Right lobe of liver (tissue), 6 donors: Measurements from ENCODE around the gene AGTR2. TPM values are rescaled to one million over a fixed set of nuclear protein-coding genes. Genes with fewer than 3 reads are reported as not detected.
A peak's percentile ranks its signal among the peaks of the same experiment; 100 is the strongest.
"Not testable (repeated sequence)": the region's sequence is repeated elsewhere in the genome, so short reads cannot be mapped to it uniquely, and the experiment has no call there.

Experiments
- ATAC-seq, 4 donors: fragments of 200-7000 bp; cut with Tn5 transposase; one replicate each; pipeline ENCODE4 v1.9.1; 2020; ENCODE audit warnings: mild to moderate bottlenecking in 4 of 4, moderate library complexity in 4 of 4
- DNase-seq, 3 donors: peaks; one replicate each; pipeline ENCODE4 v3.0.0-alpha.2; 2020
- H3K27ac ChIP-seq, 3 donors: fragments of 200-600 bp; one replicate each; pipeline ENCODE4 v1.8.0; 2022
- H3K27me3 ChIP-seq, 2 donors: fragments of 200-600 bp; one replicate each; pipeline ENCODE4 v1.8.0; 2022
- H3K36me3 ChIP-seq, 4 donors: fragments of 200-600 bp; sonication (generic) in 1 of 4; one replicate each; pipeline versions ENCODE4 v1.5.1 to v1.8.0; 2017 to 2022; ENCODE audit warnings: control low read depth in 1 of 4
- H3K4me1 ChIP-seq, 4 donors: fragments of 200-600 bp; sonication (generic) in 1 of 4; one replicate each; pipeline versions ENCODE4 v1.5.1 to v1.8.0; 2017 to 2022; ENCODE audit warnings: control low read depth in 1 of 4
- H3K4me3 ChIP-seq, 3 donors: fragments of 200-600 bp; one replicate each; pipeline ENCODE4 v1.8.0; 2022
- H3K9me3 ChIP-seq, 4 donors: fragments of 200-600 bp; sonication (generic) in 1 of 4; one replicate each; pipeline versions ENCODE4 v1.5.1 to v1.8.0; 2017 to 2022; ENCODE audit warnings: control low read depth in 1 of 4
- CTCF ChIP-seq, 4 donors: fragments of 200-600 bp in 3 of 4; fragments of 450-650 bp in 1 of 4; IDR thresholded peaks; one replicate each; pipeline versions ENCODE4 v1.5.1 to v1.8.0; 2016 to 2022; ENCODE audit warnings: antibody characterized with exemption in 4 of 4, mild to moderate bottlenecking in 2 of 4
- POLR2A ChIP-seq: fragments of 450-650 bp; IDR thresholded peaks from one replicate; pipeline ENCODE4 v1.6.1; 2017; ENCODE audit warnings: antibody characterized with exemption, mild to moderate bottlenecking
- WGBS: methylation state at CpG from one replicate; pipeline ENCODE4 v1.1.6; 2018; ENCODE audit warnings: low coverage, low lambda C conversion rate; ENCODE audit not compliant: insufficient coverage; ENCODE audit errors: missing lambda C conversion rate; 5-methylcytosine and 5-hydroxymethylcytosine counted together
- intact Hi-C, 2 donors: fragments of 100-400 bp; cut with DNase I; formaldehyde crosslinking; loops; one replicate each; pipeline versions ENCODE4 v1.11.2 to v1.14.1; 2022
- long read RNA-seq: library from polyadenylated mRNA; unstranded; transcript quantifications from one replicate; pipeline ENCODE4 v2.0.0, GENCODE V29; 2019
- total RNA-seq, 6 experiments: library from RNA; depleted of rRNA in 2 of 6; stranded (reverse); fragments of >200 nt in 2 of 6; fragmentation: NEBNext Ultra II Directional in 3 of 6; extraction: Animal tissue kit (Norgen Biotek cat#: 25700) in 3 of 6; gene quantifications; one replicate each; pipeline versions ENCODE4 v1.1.0 to v1.2.4, GENCODE V29; 2016 to 2023
- donor health status: DM: no; HTN: yes; CAD: no.
- donor health status: DM: no; HTN: no; CAD: no.
- donor health status: DM: no; HTN: no; CAD: no.
- donor health status: DM: no; HTN: yes; CAD: no.
- donor health status: DM: no; HTN: yes; CAD: no.

Gene AGTR2
- not detected for total RNA-seq
- long read RNA-seq, result 0 reads

- no peaks in the 10 kb centered on the region for H3K27me3 ChIP-seq
- H3K4me3 ChIP-seq, result no peak within 1 kb of the TSS
- H3K9me3 ChIP-seq, result no peaks in the 10 kb centered on the region
- H3K27ac ChIP-seq, result no peak within 1 kb of the TSS
- ATAC-seq, result no peak
- WGBS, result 34% methylated on average over 3 of the region's 3 CpGs
- DNase-seq, result no peak
- H3K4me1 ChIP-seq, result no peaks in the 10 kb centered on the region
- TF ChIP-seq POLR2A (no peak), CTCF (IDR thresholded peaks at IDR 0.05) (no peak)
- no peaks in the 10 kb centered on the region for H3K36me3 ChIP-seq
- intact Hi-C loops, result no loop called here
These were observed at the start of gene AGTR2 for GRCh38 chrX:116170511-116170910. Gene AGTR2, plus strand, starts transcription at chrX:116170744. Its CDS starts 1,537 bp downstream, at chrX:116172281.

GRCh38 chrX:116135277-116135676 is 35.3 kb upstream of the AGTR2 start:
- ATAC-seq, result peak in 1 of 4 donors; percentile 69
- Histone ChIP-seq H3K27ac (no peak overlapping the region), H3K9me3 (no peaks in the 10 kb centered on the region), H3K4me3 (no peak overlapping the region), H3K27me3 (no peaks in the 10 kb centered on the region), H3K4me1 (no peaks in the 10 kb centered on the region), H3K36me3 (no peaks in the 10 kb centered on the region)
- no peak for TF ChIP-seq CTCF (IDR thresholded peaks at IDR 0.05)
- no peak for DNase-seq
- 38% methylated on average over 1 of the region's 1 CpG for WGBS
- intact Hi-C loops, result no loop called here

GRCh38 chrX:116141270-116141669 is 29.3 kb upstream of the AGTR2 start:
- H3K4me3 ChIP-seq, ATAC-seq, H3K36me3 ChIP-seq, H3K27me3 ChIP-seq, intact Hi-C loops, H3K27ac ChIP-seq, H3K9me3 ChIP-seq, H3K4me1 ChIP-seq: not testable (repeated sequence)
- peak in 1 of 3 donors; percentile 15 for DNase-seq
- no CpG with 5 or more reads among the region's 1 CpG for WGBS

- no peak for ATAC-seq
- Histone ChIP-seq H3K36me3 (no peaks in the 10 kb centered on the region), H3K27ac (no peak overlapping the region), H3K9me3 (no peaks in the 10 kb centered on the region), H3K4me1 (no peaks in the 10 kb centered on the region), H3K27me3 (no peaks in the 10 kb centered on the region), H3K4me3 (no peak overlapping the region)
- intact Hi-C loops, result no loop called here
- DNase-seq, result no peak
- TF ChIP-seq POLR2A (no peak), CTCF (IDR thresholded peaks at IDR 0.05) (no peak)
- 37% methylated on average over 2 of the region's 2 CpGs for WGBS
These were observed 27.6 kb upstream of the AGTR2 start for GRCh38 chrX:116142976-116143375.

GRCh38 chrX:116172976-116173375 is 2.4 kb downstream of the AGTR2 start:
- no peak for ATAC-seq
- no peaks in the 10 kb centered on the region for H3K4me1 ChIP-seq
- H3K36me3 ChIP-seq, result no peaks in the 10 kb centered on the region
- H3K27ac ChIP-seq, result no peak overlapping the region
- H3K4me3 ChIP-seq, result no peak overlapping the region
- DNase-seq, result no peak
- intact Hi-C loops, result no loop called here
- WGBS, result 34% methylated on average over 9 of the region's 9 CpGs
- H3K27me3 ChIP-seq, result no peaks in the 10 kb centered on the region
- no peak for TF ChIP-seq POLR2A
- no peak for TF ChIP-seq CTCF (IDR thresholded peaks at IDR 0.05)
- no peaks in the 10 kb centered on the region for H3K9me3 ChIP-seq
